Measurements from ENCODE around the gene SCAMP4.

The SCAMP4 gene

GRCh38 chr19:1909761-1910080 is 4.5 kb downstream of the SCAMP4 start:
- Histone ChIP-seq H3K4me3 (ENCODE audit: severe bottlenecking) (no peak overlapping the region), H3K4me1 (ENCODE audit: insufficient read depth, poor library complexity, severe bottlenecking) (peaks cover 6% of the 10 kb centered on the region), H3K36me3 (ENCODE audit: low read depth) (peaks cover 9% of the 10 kb centered on the region; the same call in 1 of the 2 replicates), H3K9me3 (ENCODE audit: severe bottlenecking) (no peaks in the 10 kb centered on the region), H3K27me3 (ENCODE audit: insufficient read depth, poor library complexity, severe bottlenecking) (no peaks in the 10 kb centered on the region), H3K27ac (ENCODE audit: poor library complexity, severe bottlenecking) (no peak overlapping the region)
- ATAC-seq (ENCODE audit: low read depth), result no peak
- no peak for TF ChIP-seq CTCF (IDR thresholded peaks at IDR 0.05; ENCODE audit: poor library complexity, severe bottlenecking)
- no peak for DNase-seq (ENCODE audit: low spot score)

- H3K9me3 ChIP-seq (ENCODE audit: severe bottlenecking), result no peaks in the 10 kb centered on the region
- H3K27me3 ChIP-seq (ENCODE audit: insufficient read depth, poor library complexity, severe bottlenecking), result no peaks in the 10 kb centered on the region
- no peak overlapping the region for H3K4me3 ChIP-seq (ENCODE audit: severe bottlenecking)
- DNase-seq (ENCODE audit: low spot score), result no peak
- ATAC-seq (ENCODE audit: low read depth), result no peak
- peaks cover 6% of the 10 kb centered on the region for H3K4me1 ChIP-seq (ENCODE audit: insufficient read depth, poor library complexity, severe bottlenecking)
- peaks cover 9% of the 10 kb centered on the region; the same call in 1 of the 2 replicates for H3K36me3 ChIP-seq (ENCODE audit: low read depth)
- H3K27ac ChIP-seq (ENCODE audit: poor library complexity, severe bottlenecking), result no peak overlapping the region
- no peak for TF ChIP-seq CTCF (IDR thresholded peaks at IDR 0.05; ENCODE audit: poor library complexity, severe bottlenecking)
Observed at GRCh38 chr19:1910177-1910576, 5.0 kb downstream of the SCAMP4 start.

- no peak overlapping the region for H3K4me3 ChIP-seq (ENCODE audit: severe bottlenecking)
- no peak for TF ChIP-seq CTCF (IDR thresholded peaks at IDR 0.05; ENCODE audit: poor library complexity, severe bottlenecking)
- peaks cover 7% of the 10 kb centered on the region; the same call in 1 of the 2 replicates for H3K36me3 ChIP-seq (ENCODE audit: low read depth)
- H3K9me3 ChIP-seq (ENCODE audit: severe bottlenecking), result no peaks in the 10 kb centered on the region
- no peak overlapping the region for H3K27ac ChIP-seq (ENCODE audit: poor library complexity, severe bottlenecking)
- H3K27me3 ChIP-seq (ENCODE audit: insufficient read depth, poor library complexity, severe bottlenecking), result no peaks in the 10 kb centered on the region
- H3K4me1 ChIP-seq (ENCODE audit: insufficient read depth, poor library complexity, severe bottlenecking), result peaks cover 6% of the 10 kb centered on the region
- DNase-seq (ENCODE audit: low spot score) (no peak), ATAC-seq (ENCODE audit: low read depth) (no peak)
Observed at GRCh38 chr19:1911098-1911497, 5.9 kb downstream of the SCAMP4 start.

GRCh38 chr19:1911995-1912394 is 6.8 kb downstream of the SCAMP4 start:
- Histone ChIP-seq H3K4me3 (ENCODE audit: severe bottlenecking) (no peak overlapping the region), H3K9me3 (ENCODE audit: severe bottlenecking) (no peaks in the 10 kb centered on the region), H3K27ac (ENCODE audit: poor library complexity, severe bottlenecking) (no peak overlapping the region), H3K4me1 (ENCODE audit: insufficient read depth, poor library complexity, severe bottlenecking) (peaks cover 6% of the 10 kb centered on the region), H3K36me3 (ENCODE audit: low read depth) (0 out of 2 replicates have a peak, but pooled peaks cover 3% of the 10 kb centered on the region), H3K27me3 (ENCODE audit: insufficient read depth, poor library complexity, severe bottlenecking) (no peaks in the 10 kb centered on the region)
- no peak for TF ChIP-seq CTCF (IDR thresholded peaks at IDR 0.05; ENCODE audit: poor library complexity, severe bottlenecking)
- ATAC-seq (ENCODE audit: low read depth) (no peak), DNase-seq (ENCODE audit: low spot score) (no peak)

- ATAC-seq (ENCODE audit: low read depth) (no peak), DNase-seq (ENCODE audit: low spot score) (no peak)
- H3K9me3 ChIP-seq (ENCODE audit: severe bottlenecking), result no peaks in the 10 kb centered on the region
- H3K27ac ChIP-seq (ENCODE audit: poor library complexity, severe bottlenecking), result no peak overlapping the region
- TF ChIP-seq CTCF (IDR thresholded peaks at IDR 0.05; ENCODE audit: poor library complexity, severe bottlenecking), result no peak
- peaks cover 6% of the 10 kb centered on the region for H3K4me1 ChIP-seq (ENCODE audit: insufficient read depth, poor library complexity, severe bottlenecking)
- H3K36me3 ChIP-seq (ENCODE audit: low read depth), result peaks cover 6% of the 10 kb centered on the region; the same call in 1 of the 2 replicates
- no peaks in the 10 kb centered on the region for H3K27me3 ChIP-seq (ENCODE audit: insufficient read depth, poor library complexity, severe bottlenecking)
- no peak overlapping the region for H3K4me3 ChIP-seq (ENCODE audit: severe bottlenecking)
Observed at GRCh38 chr19:1912760-1913505, 7.7 kb downstream of the SCAMP4 start.
